GM06990 (cell line): ENCODE measurements around the gene LRP5.
"Not testable (repeated sequence)": the region's sequence is repeated elsewhere in the genome, so short reads cannot be mapped to it uniquely, and the experiment has no call there.

Experiments
- DNase-seq: peaks from one replicate; pipeline ENCODE4 v3.0.0-alpha.2; 2011; ENCODE audit not compliant: insufficient read length; ENCODE audit errors: extremely low read depth
- H3K27me3 ChIP-seq: replicated peaks from 2 replicates; pipeline ENCODE4 v1.6.0; 2011; ENCODE audit warnings: low read length; ENCODE audit not compliant: control insufficient read depth, insufficient read depth
- H3K36me3 ChIP-seq: 2 replicates; pipeline ENCODE4 v1.5.1; 2011; ENCODE audit warnings: low read length; ENCODE audit not compliant: control insufficient read depth, insufficient read depth
- H3K4me3 ChIP-seq: replicated peaks from 2 replicates; pipeline ENCODE4 v1.5.1; 2011; ENCODE audit warnings: low read depth, mild to moderate bottlenecking, control low read depth, low read length
- TF ChIP-seq, protein P1 (sequence below): IDR thresholded peaks from 2 replicates; pipeline ENCODE4 v1.5.1; 2011; ENCODE audit warnings: low read length, control low read depth, mild to moderate bottlenecking, inconsistent platforms; ENCODE audit not compliant: insufficient read depth, poor library complexity, severe bottlenecking

Gene LRP5

DNA sequence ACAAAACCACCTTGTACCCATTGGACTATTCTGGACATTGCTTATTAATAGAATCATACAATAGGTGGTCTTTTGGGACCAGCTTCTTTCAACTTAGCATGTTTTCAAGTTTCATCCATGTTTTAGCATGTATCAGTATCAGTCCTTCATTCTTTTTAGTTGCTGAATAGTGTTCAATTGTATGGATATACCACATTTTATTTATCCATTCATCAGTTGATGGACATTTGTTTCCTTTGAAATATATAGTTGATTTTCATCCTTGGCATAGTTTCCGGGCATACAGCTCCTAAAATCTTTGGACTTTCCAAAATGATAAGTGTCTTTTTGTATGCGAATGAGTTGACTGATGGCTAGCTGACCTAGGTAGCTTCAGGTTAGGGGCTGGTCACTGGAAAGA is 160.4 kb downstream of the LRP5 start:
- no peak overlapping the region for H3K4me3 ChIP-seq
- no peak for DNase-seq
- TF ChIP-seq, protein P1, sequence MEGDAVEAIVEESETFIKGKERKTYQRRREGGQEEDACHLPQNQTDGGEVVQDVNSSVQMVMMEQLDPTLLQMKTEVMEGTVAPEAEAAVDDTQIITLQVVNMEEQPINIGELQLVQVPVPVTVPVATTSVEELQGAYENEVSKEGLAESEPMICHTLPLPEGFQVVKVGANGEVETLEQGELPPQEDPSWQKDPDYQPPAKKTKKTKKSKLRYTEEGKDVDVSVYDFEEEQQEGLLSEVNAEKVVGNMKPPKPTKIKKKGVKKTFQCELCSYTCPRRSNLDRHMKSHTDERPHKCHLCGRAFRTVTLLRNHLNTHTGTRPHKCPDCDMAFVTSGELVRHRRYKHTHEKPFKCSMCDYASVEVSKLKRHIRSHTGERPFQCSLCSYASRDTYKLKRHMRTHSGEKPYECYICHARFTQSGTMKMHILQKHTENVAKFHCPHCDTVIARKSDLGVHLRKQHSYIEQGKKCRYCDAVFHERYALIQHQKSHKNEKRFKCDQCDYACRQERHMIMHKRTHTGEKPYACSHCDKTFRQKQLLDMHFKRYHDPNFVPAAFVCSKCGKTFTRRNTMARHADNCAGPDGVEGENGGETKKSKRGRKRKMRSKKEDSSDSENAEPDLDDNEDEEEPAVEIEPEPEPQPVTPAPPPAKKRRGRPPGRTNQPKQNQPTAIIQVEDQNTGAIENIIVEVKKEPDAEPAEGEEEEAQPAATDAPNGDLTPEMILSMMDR = no peak
- H3K36me3 ChIP-seq = peaks cover 2% of the 10 kb centered on the region; the same call in 1 of the 2 replicates
- H3K27me3 ChIP-seq = no peaks in the 10 kb centered on the region

DNA sequence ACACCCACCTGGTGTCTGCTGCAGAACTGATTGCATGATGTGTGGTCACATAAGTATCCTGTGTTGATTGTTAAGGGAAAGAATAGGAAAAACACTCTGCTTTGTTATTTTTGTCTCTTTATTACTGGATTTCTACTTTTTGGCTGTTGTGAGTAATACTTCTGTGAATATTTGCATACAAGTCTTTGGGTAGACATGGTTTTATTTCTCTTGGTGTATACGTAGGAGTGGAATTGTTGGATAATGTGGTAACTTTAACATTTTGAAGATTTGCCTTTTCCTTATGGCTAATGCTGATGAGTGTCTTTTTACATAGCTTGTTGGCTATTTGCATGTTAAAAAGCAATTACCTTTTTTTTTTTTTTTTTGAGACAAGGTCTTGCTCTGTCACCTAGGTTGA is 161.3 kb downstream of the LRP5 start:
- TF ChIP-seq, protein P1 = no peak
- DNase-seq = no peak
- Histone ChIP-seq H3K27me3 (no peaks in the 10 kb centered on the region), H3K36me3 (peaks cover 2% of the 10 kb centered on the region; the same call in 1 of the 2 replicates), H3K4me3 (no peak overlapping the region)

DNA sequence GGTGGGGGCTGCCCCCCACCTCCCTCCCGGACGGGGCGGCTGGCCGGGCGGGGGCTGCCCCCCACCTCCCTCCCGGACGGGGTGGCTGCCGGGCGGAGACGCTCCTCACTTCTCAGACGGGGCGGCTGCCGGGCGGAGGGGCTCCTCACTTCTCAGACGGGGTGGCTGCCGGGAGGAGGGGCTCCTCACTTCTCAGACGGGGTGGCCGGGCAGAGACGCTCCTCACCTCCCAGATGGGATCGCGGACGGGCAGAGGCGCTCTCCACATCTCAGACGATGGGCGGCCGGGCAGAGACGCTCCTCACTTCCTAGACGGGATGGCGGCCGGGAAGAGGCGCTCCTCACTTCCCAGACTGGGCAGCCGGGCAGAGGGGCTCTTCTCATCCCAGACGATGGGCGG is 163.2 kb downstream of the LRP5 start:
- H3K4me3 ChIP-seq, H3K36me3 ChIP-seq, DNase-seq, H3K27me3 ChIP-seq: not testable (repeated sequence)

DNA sequence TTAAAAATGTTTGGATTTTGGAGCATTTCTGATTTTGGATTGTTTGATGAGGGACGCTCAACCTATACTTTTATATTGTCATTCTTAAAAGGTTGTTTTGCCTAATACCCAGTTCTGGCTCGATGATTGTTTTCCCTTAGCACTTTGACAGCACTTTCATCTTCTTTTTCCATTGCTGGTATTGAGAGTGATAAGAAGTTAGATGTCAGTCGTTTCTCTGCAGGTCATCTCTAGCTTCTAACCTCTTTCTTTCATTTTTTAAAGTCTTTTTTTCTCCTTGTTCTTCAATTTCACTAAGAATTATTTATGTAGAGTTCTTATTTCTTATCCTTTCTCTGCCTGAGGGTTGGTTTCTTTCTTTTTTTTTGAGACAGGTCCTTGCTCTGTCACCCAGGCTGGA is 167.0 kb downstream of the LRP5 start:
- DNase-seq = no peak
- Histone ChIP-seq H3K27me3 (no peaks in the 10 kb centered on the region), H3K4me3 (no peak overlapping the region), H3K36me3 (no peaks in the 10 kb centered on the region)
- TF ChIP-seq, protein P1 = no peak

DNA sequence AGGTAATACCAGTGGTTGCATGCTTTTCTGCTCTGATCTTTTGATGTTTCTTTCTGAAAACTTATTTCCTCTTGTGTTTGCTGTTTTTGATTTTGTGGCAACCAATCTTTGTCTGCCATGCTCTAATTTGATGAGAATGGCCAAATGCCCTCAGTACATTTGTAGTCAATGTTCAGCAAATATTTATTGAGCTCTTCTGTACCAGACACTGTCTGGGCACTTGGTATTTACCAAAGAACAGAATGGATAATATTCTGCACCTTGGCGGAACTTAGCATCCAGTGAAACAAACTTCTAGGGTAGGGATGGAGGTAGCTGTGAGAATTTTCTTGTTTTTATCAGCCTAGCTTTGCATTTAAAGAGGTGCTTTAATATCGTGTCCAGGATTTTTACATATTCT is 167.8 kb downstream of the LRP5 start:
- H3K36me3 ChIP-seq = no peaks in the 10 kb centered on the region
- no peak for DNase-seq
- no peak overlapping the region for H3K4me3 ChIP-seq
- H3K27me3 ChIP-seq = no peaks in the 10 kb centered on the region
- TF ChIP-seq, protein P1 = no peak

DNA sequence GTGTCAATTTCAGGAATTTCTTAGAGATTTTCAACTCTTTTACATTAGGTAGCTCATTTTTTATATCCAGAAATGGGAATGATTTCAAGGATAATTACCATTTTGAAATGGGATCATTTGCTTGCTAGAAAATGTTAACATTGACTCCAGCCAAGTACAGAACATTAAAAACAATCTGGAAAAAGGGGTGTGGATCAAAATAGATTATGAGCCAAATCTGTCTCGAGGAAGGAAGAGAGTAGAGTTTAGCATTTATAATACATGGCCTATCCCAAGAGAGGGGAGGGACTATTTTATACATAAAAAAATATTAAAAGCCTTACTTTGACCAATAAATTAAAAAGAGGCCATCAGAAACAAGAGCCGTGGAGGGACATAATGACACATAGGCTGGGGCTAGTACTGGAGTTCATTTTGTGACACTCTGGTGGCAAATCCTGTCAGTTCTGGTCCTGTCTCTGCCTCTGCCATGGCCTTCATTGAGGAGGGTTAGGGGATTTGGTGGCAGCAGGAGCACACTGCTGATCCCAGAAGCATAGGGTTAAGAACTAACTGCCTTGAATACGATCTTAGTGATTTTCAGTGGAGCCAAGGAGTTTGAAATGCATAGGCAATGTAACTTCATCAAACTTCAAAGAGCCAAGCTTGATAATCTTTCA is 168.6 kb downstream of the LRP5 start:
- Histone ChIP-seq H3K36me3 (no peaks in the 10 kb centered on the region), H3K4me3 (no peak overlapping the region), H3K27me3 (no peaks in the 10 kb centered on the region)
- TF ChIP-seq, protein P1 = no peak
- DNase-seq = no peak
